K562 (cell line): ENCODE measurements around the gene ODAPH. TPM values are rescaled to one million over a fixed set of nuclear protein-coding genes. Genes with fewer than 3 reads are reported as not detected.
A peak's percentile ranks its signal among the peaks of the same experiment; 100 is the strongest.

Source experiments
- BCL6 ChIP-seq: fragments of 250-450 bp; sonication (Bioruptor Pico); IDR thresholded peaks from 2 replicates; pipeline ENCODE4 v1.4.0; 2020
- EGR1 ChIP-seq: fragments of 450-650 bp; conservative IDR thresholded peaks from 2 replicates; pipeline ENCODE4 v1.6.1; 2017; ENCODE audit warnings: mild to moderate bottlenecking
- KHSRP ChIP-seq: fragments of 450-650 bp; IDR thresholded peaks from 2 replicates; pipeline ENCODE4 v1.6.1; 2017
- MTF1 ChIP-seq: fragments of 250-450 bp; sonication (Bioruptor Pico); IDR thresholded peaks from 2 replicates; pipeline ENCODE4 v1.9.0; 2021; ENCODE audit warnings: moderate library complexity, mild to moderate bottlenecking, inconsistent platforms, borderline replicate concordance
- SP2 ChIP-seq: IDR thresholded peaks from 2 replicates; pipeline ENCODE4 v1.6.1; 2011; ENCODE audit warnings: mild to moderate bottlenecking, low read depth, low read length, moderate library complexity; ENCODE audit not compliant: poor library complexity, severe bottlenecking; ENCODE audit errors: extremely low read depth
- TAF7 ChIP-seq: fragments of 450-650 bp; IDR thresholded peaks from 2 replicates; pipeline ENCODE4 v1.6.1; 2016; ENCODE audit warnings: missing genetic modification characterization, missing compliant biosample characterization
- ZBTB1 ChIP-seq: sonication (generic); formaldehyde crosslinking; IDR thresholded peaks from 2 replicates; pipeline ENCODE4 v1.8.1; 2023; ENCODE audit warnings: missing genetic modification reagents, low read depth, mild to moderate bottlenecking, borderline replicate concordance
- ZNF143 ChIP-seq: sonication (generic); formaldehyde crosslinking; IDR thresholded peaks from 2 replicates; pipeline ENCODE4 v1.9.0; 2022; ENCODE audit warnings: mild to moderate bottlenecking, missing genetic modification reagents
- ZNF197 ChIP-seq: fragments of 200-800 bp; sonication (Bioruptor generic); IDR thresholded peaks from 2 replicates; pipeline ENCODE4 v1.6.1; 2016; ENCODE audit warnings: low read depth, missing genetic modification characterization, missing compliant biosample characterization
- ZNF23 ChIP-seq: fragments of 250-450 bp; sonication (Bioruptor Pico); IDR thresholded peaks from 2 replicates; pipeline ENCODE4 v1.4.0; 2020; ENCODE audit warnings: mild to moderate bottlenecking
- ZNF318 ChIP-seq, 2 experiments: fragments of 450-650 bp; IDR thresholded peaks; 2 replicates each; pipeline ENCODE4 v1.6.1; 2016; ENCODE audit warnings: mild to moderate bottlenecking in 2 of 2, borderline replicate concordance in 1 of 2, low read depth in 1 of 2, moderate library complexity in 1 of 2
- ZNF407 ChIP-seq: fragments of 450-650 bp; IDR thresholded peaks from 2 replicates; pipeline ENCODE4 v1.6.1; 2016; ENCODE audit warnings: low read depth
- polyA plus RNA-seq, 8 experiments: library from polyadenylated mRNA; depleted of rRNA in 4 of 8; stranded (reverse) in 5 of 8; unstranded in 3 of 8; fragments of >200 nt; fragmentation: Nextera tagmentation in 2 of 8; fragmentation: Illumina TruSeq in 1 of 8; extraction: Ambion mirVana in 2 of 8; extraction: Trizol in 1 of 8; gene quantifications; 2 replicates each; pipeline versions ENCODE4 v1.2.1 to v1.2.3, GENCODE V29; 2011 to 2014; ENCODE audit warnings: inconsistent platforms in 1 of 8, missing spikeins in 1 of 8
- total RNA-seq, 7 experiments: library from RNA; depleted of rRNA in 6 of 7; stranded (reverse); fragments of >200 nt in 6 of 7; fragmentation: Illumina TruSeq in 2 of 7; extraction: Trizol in 2 of 7; gene quantifications; 2 replicates each; pipeline versions ENCODE4 v1.2.1 to v1.2.3, GENCODE V29; 2011 to 2021; ENCODE audit warnings: low replicate concordance in 1 of 7

The ODAPH gene
- total and polyA plus RNA-seq, 9 of the 15 experiments (the other 6 are each of a cell fraction or from before 2014, with no cell fraction given) = not detected

GRCh38 chr4:75513526-75514130, 42.2 kb upstream of the ODAPH start (continued):
- TF ChIP-seq ZNF318 (IDR thresholded peaks at IDR 0.05; ENCODE audit: borderline replicate concordance in 1 of 2, low read depth in 1 of 2) (no peak), ZNF23 (CRISPR knock-in tag) (no peak), EGR1 (no peak), TAF7 (tag) (no peak), ZNF197 (CRISPR knock-in tag) (0 out of 2 replicates have a peak, but pooled peaks have one; percentile 16), MTF1 (no peak), ZBTB1 (CRISPR knock-in tag) (0 out of 2 replicates have a peak, but pooled peaks have one; percentile 30), BCL6 (no peak), SP2 (no peak), ZNF143 (CRISPR knock-in tag) (no peak), KHSRP (no peak), ZNF407 (no peak)
